D721Med (cell line): ENCODE data around the gene SHLD1.
"Not testable (repeated sequence)": the region's sequence is repeated elsewhere in the genome, so short reads cannot be mapped to it uniquely, and the experiment has no call there.

ENCODE experiments used
- DNase-seq: peaks from one replicate; pipeline ENCODE4 v3.0.0; 2011; ENCODE audit warnings: low spot score; ENCODE audit not compliant: insufficient read length
- FAIRE-seq: peaks from 2 replicates; lab custom pipeline; 2011; peaks lifted over from hg19 to GRCh38; lab: Jason Lieb, UNC
- CTCF ChIP-seq: IDR thresholded peaks from 2 replicates; pipeline ENCODE4 v1.5.1; 2012; ENCODE audit warnings: mild to moderate bottlenecking, control low read depth; ENCODE audit not compliant: insufficient read depth; ENCODE audit errors: missing control alignments

Gene SHLD1

GRCh38 chr20:5789827-5790226 is 39.6 kb downstream of the SHLD1 start:
- TF ChIP-seq CTCF, result no peak
- FAIRE-seq, result no peak
- DNase-seq, result no peak

- DNase-seq (no peak), FAIRE-seq (no peak)
- no peak for TF ChIP-seq CTCF
These were observed 43.7 kb downstream of the SHLD1 start for GRCh38 chr20:5793916-5794315.

- no peak for TF ChIP-seq CTCF
- no peak for FAIRE-seq
- DNase-seq, result no peak
These were observed 46.3 kb downstream of the SHLD1 start for GRCh38 chr20:5796331-5797040.

GRCh38 chr20:5797165-5797564 is 47.0 kb downstream of the SHLD1 start:
- no peak for TF ChIP-seq CTCF
- DNase-seq (no peak), FAIRE-seq (no peak)

GRCh38 chr20:5797843-5798462 is 47.8 kb downstream of the SHLD1 start:
- no peak for DNase-seq
- TF ChIP-seq CTCF, result no peak
- FAIRE-seq, result no peak

- not testable (repeated sequence) for DNase-seq, FAIRE-seq
These were observed 53.6 kb downstream of the SHLD1 start for GRCh38 chr20:5803754-5804303.

GRCh38 chr20:5806457-5807263 is 56.5 kb downstream of the SHLD1 start:
- TF ChIP-seq CTCF, result no peak
- DNase-seq (no peak), FAIRE-seq (no peak)
